ENCODE data around the gene ARID1B.

- TF ChIP-seq CTCF (IDR thresholded peaks at IDR 0.05; ENCODE audit: borderline replicate concordance, extremely low read depth, low read length, poor library complexity, severe bottlenecking) (no peak), EZH2 (IDR thresholded peaks at IDR 0.05; ENCODE audit: borderline replicate concordance, low read depth, low read length, severe bottlenecking) (no peak)
These were observed 306.2 kb downstream of the ARID1B start for GRCh38 chr6:157083343-157083742.

Measured in DND-41 (cell line).